Thymus (tissue), 11 donors: ENCODE measurements around the gene USP32. TPM values are rescaled to one million over a fixed set of nuclear protein-coding genes. Genes with fewer than 3 reads are reported as not detected.

Source experiments
- DNase-seq, 9 donors: peaks; one replicate each; pipeline ENCODE4 v3.0.0-alpha.2; 2013; ENCODE audit warnings: low spot score in 9 of 9, low read depth in 6 of 9, missing footprints in 1 of 9
- H3K27ac ChIP-seq, 2 donors: one replicate each; pipeline ENCODE4 v1.5.1; 2013; ENCODE audit warnings: control low read depth in 1 of 2, low read depth in 1 of 2, low read length in 1 of 2, mild to moderate bottlenecking in 1 of 2, moderate library complexity in 1 of 2
- H3K27me3 ChIP-seq, 2 donors: one replicate each; pipeline ENCODE4 v1.5.1; 2013; ENCODE audit warnings: low read length in 1 of 2; ENCODE audit not compliant: control insufficient read depth in 2 of 2, insufficient read depth in 1 of 2
- H3K36me3 ChIP-seq, 2 donors: one replicate each; pipeline ENCODE4 v1.5.1; 2013; ENCODE audit warnings: low read length in 1 of 2, mild to moderate bottlenecking in 1 of 2, moderate library complexity in 1 of 2; ENCODE audit not compliant: control insufficient read depth in 2 of 2, insufficient read depth in 2 of 2
- H3K4me1 ChIP-seq, 2 donors: one replicate each; pipeline ENCODE4 v1.5.1; 2013; ENCODE audit warnings: low read length in 2 of 2; ENCODE audit not compliant: control insufficient read depth in 2 of 2, insufficient read depth in 2 of 2
- H3K4me3 ChIP-seq, 2 donors: one replicate each; pipeline ENCODE4 v1.5.1; 2013; ENCODE audit warnings: low read length in 2 of 2, control low read depth in 1 of 2, mild to moderate bottlenecking in 1 of 2
- H3K9me3 ChIP-seq, 2 donors: one replicate each; pipeline ENCODE4 v1.5.1; 2013; ENCODE audit warnings: low read length in 1 of 2, mild to moderate bottlenecking in 1 of 2; ENCODE audit not compliant: control insufficient read depth in 2 of 2, insufficient read depth in 1 of 2
- WGBS: extraction: QIAGEN DNeasy Blood & Tissue Kit; methylation state at CpG from one replicate; pipeline ENCODE4 v1.1.7; 2013; 5-methylcytosine and 5-hydroxymethylcytosine counted together
- polyA plus RNA-seq: library from polyadenylated mRNA; stranded (reverse); fragments of 200-250 nt; gene quantifications from one replicate; pipeline ENCODE4 v1.2.3, GENCODE V29; 2013
- total RNA-seq: library from RNA; stranded (reverse); fragments of 120-200 nt; gene quantifications from one replicate; pipeline ENCODE4 v1.2.4, GENCODE V29; 2013
- donor health status: healthy.

The USP32 gene
- total and polyA plus RNA-seq, 2 donors = 10.0 to 26.4 TPM

DNA sequence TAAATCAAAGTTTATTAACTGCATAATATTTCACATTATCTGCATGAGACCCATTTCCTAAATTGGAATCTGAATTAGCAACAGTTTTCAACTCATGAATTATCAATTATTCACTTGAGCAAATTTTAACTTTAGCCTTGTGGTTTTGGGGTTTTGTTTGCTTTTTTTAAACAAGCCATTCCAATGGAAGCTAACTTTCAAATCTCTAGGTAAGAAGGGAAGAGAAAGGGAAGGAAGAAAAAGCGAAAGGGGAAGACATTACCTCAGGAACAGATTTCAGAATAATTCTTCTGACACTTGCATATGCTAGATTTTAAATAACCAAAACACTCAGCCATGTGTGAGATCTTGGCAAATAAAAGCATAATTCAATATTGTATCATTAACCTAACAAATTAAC, 139.5 kb downstream of the USP32 start:
- peaks cover 9 to 27% of the 10 kb centered on the region in 2 donors for H3K36me3 ChIP-seq
- WGBS = 98% methylated on average over 1 of the region's 1 CpG

DNA sequence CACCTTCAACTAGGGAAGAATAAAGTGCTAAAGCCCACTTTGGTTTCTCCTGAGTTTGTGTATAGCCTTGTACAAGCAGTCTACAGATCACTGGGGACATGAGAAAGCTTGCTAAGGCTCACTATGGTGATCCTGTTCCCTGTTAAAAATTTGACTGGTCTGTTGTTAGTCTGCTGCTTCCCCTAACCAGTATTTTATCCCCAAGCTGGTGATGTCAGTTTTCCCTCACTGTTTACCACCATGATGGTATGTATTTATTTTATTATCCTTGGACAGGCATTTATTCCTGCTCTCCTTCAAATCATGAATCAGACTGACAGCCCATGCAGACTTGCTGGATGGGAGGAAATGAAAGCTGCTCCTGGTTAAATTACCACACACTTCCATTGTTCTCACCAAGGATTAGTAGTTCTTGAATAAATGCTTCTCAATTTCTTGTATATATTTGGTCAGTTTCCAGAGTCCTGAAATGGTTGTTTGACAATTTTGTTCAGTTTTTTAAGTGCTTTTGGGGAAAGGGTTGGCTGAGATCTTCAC, 142.6 kb downstream of the USP32 start:
- H3K4me3 ChIP-seq = no peak overlapping the region
- peak overlapping the region in 1 of 2 donors; percentile 42 for H3K27ac ChIP-seq
- H3K9me3 ChIP-seq = no peaks in the 10 kb centered on the region
- H3K27me3 ChIP-seq = no peaks in the 10 kb centered on the region
- no peak for DNase-seq
- H3K4me1 ChIP-seq = no peaks in the 10 kb centered on the region
- peaks cover 8 to 15% of the 10 kb centered on the region in 2 donors for H3K36me3 ChIP-seq

More for the DNA sequence above, 139.5 kb downstream of the USP32 start:
- DNase-seq = no peak
- Histone ChIP-seq H3K4me1 (no peaks in the 10 kb centered on the region), H3K27ac (no peak overlapping the region), H3K4me3 (no peak overlapping the region), H3K9me3 (no peaks in the 10 kb centered on the region), H3K27me3 (no peaks in the 10 kb centered on the region)

DNA sequence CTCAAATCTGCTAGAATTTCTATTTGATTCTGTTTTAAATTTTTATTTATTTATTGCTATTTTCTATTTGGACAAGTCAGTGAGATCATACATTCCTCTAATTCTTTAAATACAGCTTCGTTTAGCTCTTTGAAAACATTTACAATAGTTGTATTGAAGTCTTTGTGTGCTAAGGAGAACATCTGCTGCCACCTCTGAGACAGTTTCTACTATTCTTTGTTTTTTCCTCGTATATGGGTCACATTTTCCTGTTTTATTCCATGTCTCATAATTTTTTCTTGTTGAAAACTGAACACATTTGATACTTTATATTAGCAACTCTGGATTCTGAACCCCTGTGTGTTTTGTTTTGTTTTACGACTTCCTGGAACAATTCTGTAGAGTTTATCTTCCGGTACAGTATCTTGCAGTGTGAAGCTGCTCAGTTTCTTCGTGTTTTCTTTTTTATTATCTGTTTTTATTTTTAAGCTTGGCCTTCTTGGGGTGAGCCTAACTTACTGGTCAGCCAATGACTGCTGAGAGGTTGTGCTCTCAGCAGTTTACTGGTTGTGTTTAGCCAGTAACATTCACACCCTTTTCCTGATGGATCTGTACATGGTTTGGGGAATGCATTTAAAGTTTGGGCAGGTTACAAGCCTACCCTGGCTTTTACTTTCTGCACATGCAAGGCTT, 143.2 kb downstream of the USP32 start:
- Histone ChIP-seq H3K27ac (peak overlapping the region in 1 of 2 donors; percentile 42), H3K36me3 (peaks cover 6 to 11% of the 10 kb centered on the region in 2 donors), H3K9me3 (no peaks in the 10 kb centered on the region), H3K27me3 (no peaks in the 10 kb centered on the region), H3K4me3 (no peak overlapping the region), H3K4me1 (no peaks in the 10 kb centered on the region)
- WGBS = 80% methylated on average over 5 of the region's 5 CpGs
- DNase-seq = no peak

DNA sequence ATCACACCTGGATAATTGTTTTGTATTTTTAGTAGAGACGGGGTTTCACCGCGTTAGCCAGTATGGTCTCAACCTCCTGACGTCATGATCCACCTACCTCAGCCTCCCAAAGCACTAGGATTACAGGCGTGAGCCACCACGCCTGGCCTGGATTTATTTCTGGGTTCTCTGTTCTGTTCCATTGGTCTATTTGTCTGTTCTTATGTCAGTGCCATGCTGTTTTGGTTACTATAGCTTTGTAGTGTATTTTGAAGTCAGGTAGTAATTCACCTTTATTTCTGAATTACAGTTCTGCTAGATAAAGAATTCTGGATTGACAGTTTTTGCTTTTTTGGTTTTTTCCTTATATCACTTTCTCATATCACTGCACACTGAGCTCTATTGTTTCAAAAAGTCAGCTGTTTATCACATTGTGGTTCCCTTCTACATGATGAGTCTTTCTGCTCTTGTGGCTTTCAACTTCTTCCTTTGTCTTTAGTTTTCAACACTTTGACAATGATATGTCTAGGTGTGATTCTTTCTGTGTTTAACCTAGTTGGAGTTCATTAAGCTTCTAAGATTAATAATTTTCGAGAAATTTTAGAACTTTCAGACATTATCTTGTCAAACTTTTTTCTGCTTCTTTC, 144.0 kb downstream of the USP32 start:
- H3K27me3 ChIP-seq = no peaks in the 10 kb centered on the region
- no peak for DNase-seq
- H3K4me3 ChIP-seq = no peak overlapping the region
- peaks cover 6 to 11% of the 10 kb centered on the region in 2 donors for H3K36me3 ChIP-seq
- H3K9me3 ChIP-seq = no peaks in the 10 kb centered on the region
- WGBS = over 99% methylated on average over 7 of the region's 7 CpGs
- no peak overlapping the region for H3K27ac ChIP-seq
- no peaks in the 10 kb centered on the region for H3K4me1 ChIP-seq

GRCh38 chr17:60244656-60245055, 147.3 kb downstream of the USP32 start:
- H3K36me3 ChIP-seq = peaks cover 6 to 7% of the 10 kb centered on the region in 2 donors
- no peaks in the 10 kb centered on the region for H3K4me1 ChIP-seq
- DNase-seq = no peak

GRCh38 chr17:60240290-60240689, 151.6 kb downstream of the USP32 start:
- no peak for DNase-seq
- Histone ChIP-seq H3K36me3 (no peaks in the 10 kb centered on the region), H3K4me1 (no peaks in the 10 kb centered on the region), H3K4me3 (no peak overlapping the region), H3K27ac (no peak overlapping the region), H3K27me3 (no peaks in the 10 kb centered on the region), H3K9me3 (no peaks in the 10 kb centered on the region)
- 82% methylated on average over 3 of the region's 3 CpGs for WGBS

More at GRCh38 chr17:60244656-60245055, 147.3 kb downstream of the USP32 start:
- H3K27ac ChIP-seq = no peak overlapping the region
- no peaks in the 10 kb centered on the region for H3K27me3 ChIP-seq
- H3K9me3 ChIP-seq = no peaks in the 10 kb centered on the region
- no peak overlapping the region for H3K4me3 ChIP-seq
- WGBS = 98% methylated on average over 8 of the region's 8 CpGs

DNA sequence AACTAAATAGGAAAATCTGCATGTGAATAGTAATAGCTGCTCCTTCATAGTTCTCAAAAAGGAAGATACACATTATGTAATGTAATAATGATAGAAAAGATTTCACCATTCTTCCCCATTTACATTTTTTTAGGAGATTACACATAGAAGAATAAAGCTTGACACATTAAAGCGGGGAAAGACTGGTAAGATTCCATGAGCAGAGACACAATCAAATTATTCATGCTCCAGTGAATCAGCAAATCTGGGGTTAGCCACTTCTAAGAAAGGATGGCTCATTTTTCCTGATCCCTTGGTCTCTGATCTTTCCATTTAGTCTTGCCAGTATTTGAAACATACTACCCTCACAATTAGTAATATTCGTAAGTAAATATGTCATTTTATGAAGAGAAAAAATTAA, 160.2 kb downstream of the USP32 start:
- Histone ChIP-seq H3K36me3 (peaks cover 0 to 6% of the 10 kb centered on the region in 2 donors), H3K27me3 (no peaks in the 10 kb centered on the region), H3K4me3 (no peak overlapping the region), H3K27ac (no peak overlapping the region), H3K4me1 (no peaks in the 10 kb centered on the region), H3K9me3 (no peaks in the 10 kb centered on the region)
- DNase-seq = no peak
- WGBS = 97% methylated on average over 2 of the region's 2 CpGs

DNA sequence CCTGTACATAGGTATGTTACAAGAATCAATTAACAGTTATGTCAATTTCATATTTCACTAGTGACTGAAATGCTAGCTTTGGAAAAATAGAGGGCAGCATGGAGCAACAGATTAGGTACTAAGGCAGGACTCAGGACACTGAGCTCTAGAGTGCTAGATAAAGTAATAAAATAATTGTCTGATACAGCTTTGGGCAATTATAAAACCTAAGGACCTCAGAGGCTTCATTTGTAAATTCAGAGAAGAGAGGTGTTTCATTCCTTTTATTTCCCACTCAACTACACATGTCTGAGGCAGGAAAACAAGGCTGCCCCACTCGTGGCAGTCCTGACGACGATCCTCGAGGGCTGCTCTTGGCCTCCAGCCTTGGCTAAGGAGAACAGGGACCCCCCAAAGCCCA, 160.7 kb downstream of the USP32 start:
- Histone ChIP-seq H3K4me1 (no peaks in the 10 kb centered on the region), H3K27ac (no peak overlapping the region), H3K27me3 (no peaks in the 10 kb centered on the region), H3K9me3 (no peaks in the 10 kb centered on the region), H3K4me3 (no peak overlapping the region), H3K36me3 (peaks cover 0 to 6% of the 10 kb centered on the region in 2 donors)
- WGBS = 98% methylated on average over 4 of the region's 4 CpGs
- DNase-seq = peak in 1 of 9 donors; percentile 9

GRCh38 chr17:60230358-60230757, 161.6 kb downstream of the USP32 start:
- 95% methylated on average over 3 of the region's 3 CpGs for WGBS
- peaks cover 3 to 10% of the 10 kb centered on the region in 2 donors for H3K36me3 ChIP-seq
- H3K4me1 ChIP-seq = no peaks in the 10 kb centered on the region
- no peaks in the 10 kb centered on the region for H3K9me3 ChIP-seq
- no peak overlapping the region for H3K27ac ChIP-seq
- H3K27me3 ChIP-seq = no peaks in the 10 kb centered on the region
- no peak for DNase-seq
- no peak overlapping the region for H3K4me3 ChIP-seq
